Cardiac septum (tissue), 1 donor: ENCODE results near the gene ECM1. TPM values are rescaled to one million over a fixed set of nuclear protein-coding genes. Genes with fewer than 3 reads are reported as not detected.

Source experiments
- DNase-seq: peaks from one replicate; pipeline ENCODE4 v3.0.0-alpha.2; 2020; ENCODE audit warnings: low spot score
- intact Hi-C: fragments of 100-400 bp; cut with DNase I; formaldehyde crosslinking; loops from one replicate; pipeline ENCODE4 v1.14.0; 2022
- total RNA-seq: library from RNA; stranded (reverse); fragmentation: NEBNext Ultra II Directional; extraction: Animal tissue kit (Norgen Biotek cat#: 25700); gene quantifications from one replicate; pipeline ENCODE4 v1.2.1, GENCODE V29; 2021
- donor health status: DM: no; HTN: no; CAD: no.

The ECM1 gene
- total RNA-seq, 1 donor from 2014 or later = 14.5 TPM

DNA sequence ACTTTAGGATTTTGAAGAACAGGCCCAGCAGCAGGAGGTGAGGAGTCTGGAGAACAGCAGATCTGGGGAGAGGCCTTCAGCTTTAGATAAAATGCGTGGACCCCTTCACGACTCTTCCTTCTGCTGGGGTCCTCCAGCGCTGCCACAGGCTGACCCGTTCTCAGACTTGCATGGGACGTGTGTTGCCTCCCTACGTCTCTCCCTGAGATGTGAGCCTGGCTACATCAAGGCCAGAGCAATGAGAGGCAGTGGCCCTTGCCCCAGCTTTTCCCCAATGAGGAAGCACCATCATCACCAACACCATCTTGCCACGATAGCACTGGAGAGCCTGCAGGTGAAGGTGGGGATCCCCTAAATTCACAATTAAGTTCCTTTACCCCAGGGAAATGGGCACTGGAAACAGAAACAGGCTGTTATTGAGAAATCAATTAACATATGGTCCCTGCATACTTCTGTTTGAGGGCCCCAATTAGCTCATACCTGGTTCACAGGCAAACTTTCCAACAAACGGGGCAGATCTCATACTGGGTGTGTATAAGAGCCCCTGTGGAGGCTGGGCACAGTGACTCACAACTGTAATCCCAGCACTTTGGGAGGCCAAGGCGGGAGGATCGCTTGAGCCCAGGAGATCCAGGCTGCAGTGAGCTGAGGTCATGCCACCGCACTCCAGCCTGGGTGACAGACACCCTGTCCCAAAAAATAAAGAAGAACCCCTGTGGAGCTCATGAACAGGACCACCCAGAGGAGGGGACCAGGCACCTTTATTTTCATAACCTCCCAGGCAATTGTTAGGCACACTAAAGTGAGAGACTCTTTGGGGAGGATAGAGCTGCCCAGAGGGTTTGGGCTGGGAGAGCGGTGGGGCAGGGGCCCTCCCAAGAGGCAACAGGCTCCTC is 29.2 kb downstream of the ECM1 start:
- intact Hi-C loops = no loop called here
- no peak for DNase-seq

- intact Hi-C loops = no loop called here
These were observed 30.1 kb downstream of the ECM1 start for GRCh38 chr1:150537732-150538684.

GRCh38 chr1:150543500-150544143 is 35.7 kb downstream of the ECM1 start:
- no peak for DNase-seq
- intact Hi-C loops = no loop called here

More at GRCh38 chr1:150537732-150538684, 30.1 kb downstream of the ECM1 start:
- DNase-seq = no peak

- no peak for DNase-seq
These were observed 36.3 kb downstream of the ECM1 start for GRCh38 chr1:150544204-150544603.

GRCh38 chr1:150545486-150546032 is 37.6 kb downstream of the ECM1 start:
- intact Hi-C loops = no loop called here
- no peak for DNase-seq

More at GRCh38 chr1:150544204-150544603, 36.3 kb downstream of the ECM1 start:
- intact Hi-C loops = no loop called here

GRCh38 chr1:150546294-150546937 is 38.5 kb downstream of the ECM1 start:
- no peak for DNase-seq
- intact Hi-C loops = no loop called here

GRCh38 chr1:150548324-150548631 is 40.4 kb downstream of the ECM1 start:
- no peak for DNase-seq
- intact Hi-C loops = no loop called here

DNA sequence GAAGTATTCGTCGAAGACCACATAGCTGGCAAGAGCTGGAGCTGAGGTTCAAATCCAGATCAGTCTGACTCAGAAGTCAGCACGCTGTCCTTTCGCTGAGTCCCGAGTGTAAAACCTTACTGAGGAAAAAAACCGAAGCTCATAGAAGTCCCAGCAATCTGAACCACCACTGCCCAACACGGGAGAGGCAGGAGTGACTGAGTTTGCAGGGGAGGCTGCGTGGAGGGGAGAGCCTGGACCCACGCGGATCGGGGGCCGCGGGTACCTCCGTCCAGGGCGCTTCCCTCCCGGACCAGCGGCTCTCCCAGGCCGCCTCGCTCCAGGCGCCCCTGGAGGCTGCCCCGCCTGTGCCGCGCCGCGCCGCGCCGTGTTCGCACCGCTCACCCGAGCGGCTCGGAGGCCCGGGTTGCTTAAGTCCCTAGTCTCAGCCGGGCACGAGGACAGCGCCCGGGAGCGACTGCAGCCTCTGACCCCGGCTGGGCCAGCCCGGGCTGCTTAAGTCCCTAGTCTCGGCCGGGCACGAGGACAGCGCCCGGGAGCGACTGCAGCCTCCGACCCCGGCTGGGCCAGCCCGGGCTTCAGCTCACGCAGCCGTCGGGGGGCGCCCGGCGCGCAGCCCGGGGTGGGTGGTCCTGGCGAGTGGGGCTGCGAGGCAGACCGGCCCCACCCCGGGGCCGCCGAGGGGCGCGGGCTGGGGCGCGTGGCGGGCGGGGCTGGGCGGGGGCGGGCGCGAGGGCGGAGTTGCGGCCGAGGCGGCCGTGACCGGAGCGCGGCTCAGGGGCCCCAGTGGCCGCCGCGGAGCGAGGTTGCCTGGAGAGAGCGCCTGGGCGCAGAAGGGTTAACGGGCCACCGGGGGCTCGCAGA is 41.0 kb downstream of the ECM1 start, which contains the start of gene ADAMTSL4:
TSS of gene ADAMTSL4 (plus strand) at position 777 of the 864 bp plus-strand sequence. CDS start 2,881 bp downstream, outside the sequence.
- intact Hi-C loops = no loop called here

GRCh38 chr1:150549496-150550221 is 41.8 kb downstream of the ECM1 start:
- DNase-seq = no peak
- intact Hi-C loops = loop anchor here (10.0 kb wide), 1 partner anchor 185 kb away; the partner anchor contains the start of gene RPRD2

More for the DNA sequence above, 41.0 kb downstream of the ECM1 start, which contains the start of gene ADAMTSL4:
- no peak for DNase-seq

DNA sequence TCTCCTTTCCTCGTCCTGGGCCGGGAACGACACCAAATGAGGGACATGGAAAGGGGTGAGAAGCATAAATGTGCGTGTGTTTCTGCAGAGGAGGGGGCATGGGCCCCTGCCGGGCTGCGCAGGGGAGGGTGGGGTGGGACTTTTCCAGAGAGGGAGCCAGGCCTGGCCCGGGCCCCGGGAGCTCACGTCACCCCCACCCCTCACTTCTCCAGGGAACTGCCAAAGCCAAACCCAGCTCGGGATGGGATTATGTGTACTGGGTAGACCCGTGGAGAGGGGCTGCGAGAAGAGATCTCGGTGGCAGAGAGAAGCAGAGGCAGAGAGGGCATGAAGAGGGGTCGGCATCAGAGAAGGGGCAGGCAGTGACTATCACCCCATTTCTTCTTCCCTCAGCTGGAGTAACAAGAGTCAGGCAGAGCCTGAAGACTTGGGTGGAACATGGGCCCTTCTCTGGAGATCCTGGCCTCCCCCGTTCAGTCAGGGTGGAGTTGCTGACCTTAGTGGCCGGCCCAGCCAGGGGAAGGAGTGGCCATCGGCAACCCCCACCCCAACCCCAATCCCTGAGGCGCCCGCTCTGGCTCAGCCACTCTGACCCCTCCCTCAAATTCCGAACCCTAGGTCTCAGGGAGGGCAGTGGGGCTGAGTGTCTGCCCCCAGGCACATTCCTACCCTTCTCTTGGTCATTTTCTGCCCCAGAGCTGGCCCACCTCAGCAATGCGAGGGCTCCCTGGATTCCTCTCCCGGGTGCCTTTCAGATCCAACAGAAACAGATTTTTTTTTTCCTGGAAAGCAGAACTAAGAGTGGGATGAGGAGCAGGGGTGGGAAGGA is 42.5 kb downstream of the ECM1 start:
- intact Hi-C loops = loop anchor here (10.0 kb wide), 1 partner anchor 186 kb away; the partner anchor contains the start of gene RPRD2
- DNase-seq = no peak

GRCh38 chr1:150551051-150551783 is 43.3 kb downstream of the ECM1 start:
- intact Hi-C loops = loop anchor here (10.0 kb wide), 1 partner anchor 186 kb away; the partner anchor contains the start of gene RPRD2
- DNase-seq = no peak

DNA sequence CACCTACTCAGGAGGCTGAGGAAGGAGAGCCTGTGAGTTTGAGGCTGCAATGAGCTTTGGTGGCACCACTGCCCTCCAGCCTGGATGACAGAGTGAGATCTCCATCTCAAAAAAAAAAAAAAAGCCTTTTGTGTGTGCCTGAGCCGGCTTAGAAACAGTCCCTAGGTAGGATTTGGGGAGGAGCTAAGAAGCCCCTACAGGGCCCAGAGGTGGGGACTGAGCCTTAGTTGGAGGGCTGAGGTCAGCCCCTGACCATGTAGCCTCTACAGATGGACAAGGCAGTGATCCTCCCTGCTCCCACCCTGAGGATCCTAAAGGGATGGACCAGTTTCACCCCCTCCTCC is 43.8 kb downstream of the ECM1 start:
- intact Hi-C loops = loop anchor here (1.0 to 10.0 kb wide), 2 partner anchors 10 to 187 kb away; partner anchors contain the start of gene RPRD2
- no peak for DNase-seq

DNA sequence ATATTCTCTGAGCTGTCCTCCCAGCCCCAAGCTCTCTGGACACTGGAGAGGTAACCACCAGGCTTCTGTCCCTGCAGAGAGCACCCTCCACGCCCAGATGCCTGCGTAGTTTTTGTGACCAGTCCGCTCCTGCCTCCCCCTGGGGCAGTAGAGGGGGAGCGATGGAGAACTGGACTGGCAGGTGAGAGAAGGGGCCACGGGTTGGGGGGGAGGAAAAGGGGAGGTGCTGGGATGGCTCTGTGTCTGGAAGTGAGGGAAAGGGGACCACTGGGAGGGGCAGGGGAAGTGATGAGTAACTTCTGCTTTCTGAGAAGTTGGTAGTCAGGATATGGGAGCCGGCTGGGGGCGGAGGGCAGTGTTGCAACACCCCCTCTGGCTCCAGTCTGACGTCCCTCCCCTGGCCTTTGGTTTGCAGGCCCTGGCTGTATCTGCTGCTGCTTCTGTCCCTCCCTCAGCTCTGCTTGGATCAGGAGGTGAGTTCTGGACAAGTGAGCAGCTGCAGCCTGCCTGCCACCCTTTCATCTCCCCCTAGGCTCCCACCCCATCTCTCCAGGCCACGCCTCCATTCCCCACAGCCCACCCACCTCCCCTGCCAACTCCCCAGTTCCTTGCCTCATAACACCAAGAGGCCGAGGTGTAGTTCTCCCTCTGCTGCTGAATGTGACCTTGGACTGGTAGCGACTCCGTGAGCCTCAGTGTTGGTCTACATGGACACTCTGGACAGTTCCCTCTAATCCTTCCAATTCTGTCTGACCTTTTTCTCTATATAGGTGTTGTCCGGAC is 44.4 kb downstream of the ECM1 start:
- intact Hi-C loops = loop anchor here (1.0 to 10.0 kb wide), 2 partner anchors 9 to 188 kb away; partner anchors contain the start of gene RPRD2
- DNase-seq = peak; percentile 93

GRCh38 chr1:150552911-150553289 is 45.0 kb downstream of the ECM1 start:
- intact Hi-C loops = loop anchor here (1.0 to 10.0 kb wide), 2 partner anchors 8 to 188 kb away; partner anchors contain the start of gene RPRD2
- no peak for DNase-seq
